GM19324 (cell line): ENCODE measurements around the gene TTLL8.
"Not testable (repeated sequence)": the region's sequence is repeated elsewhere in the genome, so short reads cannot be mapped to it uniquely, and the experiment has no call there.

Experiments used
- ATAC-seq: cut with Tn5 transposase; IDR thresholded peaks from one replicate; pipeline ENCODE4 v1.9.1; 2021; ENCODE audit warnings: mild to moderate bottlenecking, moderate library complexity; ENCODE audit not compliant: unreplicated experiment, low FRiP score

TTLL8 gene

GRCh38 chr22:49993649-49994360, 64.3 kb downstream of the TTLL8 start:
- ATAC-seq: no peak

GRCh38 chr22:49992921-49993648, 65.0 kb downstream of the TTLL8 start:
- no peak for ATAC-seq

GRCh38 chr22:49991907-49992533, 66.1 kb downstream of the TTLL8 start:
- ATAC-seq: no peak

- ATAC-seq: no peak
These were observed 66.9 kb downstream of the TTLL8 start for GRCh38 chr22:49991167-49991566.

- ATAC-seq: not testable (repeated sequence)
These were observed 68.3 kb downstream of the TTLL8 start for GRCh38 chr22:49989826-49990225.

GRCh38 chr22:49986325-49986724, 71.8 kb downstream of the TTLL8 start:
- ATAC-seq: no peak

GRCh38 chr22:49983148-49984042, 74.7 kb downstream of the TTLL8 start:
- ATAC-seq: no peak

- not testable (repeated sequence) for ATAC-seq
These were observed 76.3 kb downstream of the TTLL8 start for GRCh38 chr22:49981799-49982198.

- ATAC-seq: no peak
These were observed 78.4 kb downstream of the TTLL8 start for GRCh38 chr22:49979587-49980264.

GRCh38 chr22:49977578-49977977, 80.5 kb downstream of the TTLL8 start:
- no peak for ATAC-seq

GRCh38 chr22:49976439-49977175, 81.5 kb downstream of the TTLL8 start:
- no peak for ATAC-seq

GRCh38 chr22:49975543-49976389, 82.3 kb downstream of the TTLL8 start:
- no peak for ATAC-seq

- ATAC-seq: no peak
These were observed 84.8 kb downstream of the TTLL8 start for GRCh38 chr22:49973018-49973961.

- no peak for ATAC-seq
These were observed 85.7 kb downstream of the TTLL8 start for GRCh38 chr22:49972163-49973017.

GRCh38 chr22:49971232-49972162, 86.6 kb downstream of the TTLL8 start:
- peak; percentile 32 for ATAC-seq
